K562 (cell line): ENCODE results near the gene LZTR1. TPM values are rescaled to one million over a fixed set of nuclear protein-coding genes. Genes with fewer than 3 reads are reported as not detected.

Experiments
- CHCHD3 ChIP-seq: fragments of 250-450 bp; sonication (Bioruptor Pico); IDR thresholded peaks from 2 replicates; pipeline ENCODE4 v2.1.2; 2022; ENCODE audit warnings: mild to moderate bottlenecking
- CXXC5 ChIP-seq: fragments of 250-450 bp; sonication (Bioruptor Pico); IDR thresholded peaks from 2 replicates; pipeline ENCODE4 v1.8.0; 2022; ENCODE audit warnings: inconsistent platforms, mild to moderate bottlenecking, moderate library complexity
- ELF2 ChIP-seq: fragments of 250-450 bp; sonication (Bioruptor Pico); IDR thresholded peaks from 2 replicates; pipeline ENCODE4 v1.5.0; 2021; ENCODE audit warnings: mild to moderate bottlenecking
- KDM2B ChIP-seq: fragments of 250-450 bp; sonication (Bioruptor Pico); IDR thresholded peaks from 2 replicates; pipeline ENCODE4 v1.8.0; 2021; ENCODE audit warnings: mild to moderate bottlenecking, moderate library complexity
- NEUROD1 ChIP-seq: fragments of 150-350 bp; IDR thresholded peaks from 2 replicates; pipeline ENCODE4 v1.6.1; 2014; ENCODE audit warnings: borderline replicate concordance, low read length, low read depth; ENCODE audit not compliant: partially characterized antibody
- RCOR1 ChIP-seq, 2 experiments: IDR thresholded peaks; 2 replicates each; pipeline ENCODE4 v1.6.1; 2012; ENCODE audit warnings: low read depth in 2 of 2, low read length in 2 of 2, borderline replicate concordance in 1 of 2, improper control_type of control experiment in 1 of 2
- SIN3B ChIP-seq: fragments of 450-650 bp; IDR thresholded peaks from 2 replicates; pipeline ENCODE4 v1.6.1; 2017; ENCODE audit warnings: low read depth, mild to moderate bottlenecking, moderate library complexity
- SMARCB1 ChIP-seq: IDR thresholded peaks from 2 replicates; pipeline ENCODE4 v1.6.1; 2011; ENCODE audit warnings: improper control_type of control experiment, low read depth; ENCODE audit not compliant: insufficient read length
- SNIP1 ChIP-seq: fragments of 450-650 bp; IDR thresholded peaks from 2 replicates; pipeline ENCODE4 v1.7.1; 2017; ENCODE audit warnings: low read depth, mild to moderate bottlenecking
- TGIF2 ChIP-seq: sonication (generic); formaldehyde crosslinking; IDR thresholded peaks from 2 replicates; pipeline ENCODE4 v1.8.1; 2022; ENCODE audit warnings: mild to moderate bottlenecking, missing genetic modification reagents, moderate library complexity
- ZC3H11A ChIP-seq: IDR thresholded peaks from 2 replicates; pipeline ENCODE4 v1.6.1; 2012; ENCODE audit warnings: low read depth, low read length, improper control_type of control experiment
- ZNF239 ChIP-seq: fragments of 250-450 bp; sonication (Bioruptor Pico); IDR thresholded peaks from 2 replicates; pipeline ENCODE4 v1.4.0; 2020; ENCODE audit warnings: mild to moderate bottlenecking
- ZNF586 ChIP-seq: fragments of 450-650 bp; formaldehyde crosslinking; conservative IDR thresholded peaks from 2 replicates; pipeline ENCODE4 v1.4.0; 2020; ENCODE audit warnings: mild to moderate bottlenecking, moderate library complexity
- ZNF77 ChIP-seq: fragments of 250-450 bp; sonication (Bioruptor Pico); IDR thresholded peaks from 2 replicates; pipeline ENCODE4 v1.5.0; 2020
- polyA plus RNA-seq, 8 experiments: library from polyadenylated mRNA; depleted of rRNA in 4 of 8; stranded (reverse) in 5 of 8; unstranded in 3 of 8; fragments of >200 nt; fragmentation: Nextera tagmentation in 2 of 8; fragmentation: Illumina TruSeq in 1 of 8; extraction: Ambion mirVana in 2 of 8; extraction: Trizol in 1 of 8; gene quantifications; 2 replicates each; pipeline versions ENCODE4 v1.2.1 to v1.2.3, GENCODE V29; 2011 to 2014; ENCODE audit warnings: inconsistent platforms in 1 of 8, missing spikeins in 1 of 8
- total RNA-seq, 7 experiments: library from RNA; depleted of rRNA in 6 of 7; stranded (reverse); fragments of >200 nt in 6 of 7; fragmentation: Illumina TruSeq in 2 of 7; extraction: Trizol in 2 of 7; gene quantifications; 2 replicates each; pipeline versions ENCODE4 v1.2.1 to v1.2.3, GENCODE V29; 2011 to 2021; ENCODE audit warnings: low replicate concordance in 1 of 7
- TF ChIP-seq, protein P1 (sequence below), 3 experiments: fragments of 200-800 bp in 1 of 3; sonication (Bioruptor generic) in 1 of 3; sonication (generic) in 1 of 3; formaldehyde crosslinking in 1 of 3; IDR thresholded peaks; 2 replicates each; pipeline versions ENCODE4 v1.6.1 to v1.8.0; 2016 to 2022; ENCODE audit warnings: mild to moderate bottlenecking in 2 of 3, missing compliant biosample characterization in 2 of 3, missing genetic modification characterization in 2 of 3, missing genetic modification reagents in 1 of 3
- TF ChIP-seq, protein P2 (sequence below): fragments of 250-450 bp; sonication (Bioruptor Pico); IDR thresholded peaks from 2 replicates; pipeline ENCODE4 v1.4.0; 2020
- TF ChIP-seq, protein P3 (sequence below): fragments of 450-650 bp; formaldehyde crosslinking; conservative IDR thresholded peaks from 2 replicates; pipeline ENCODE4 v1.4.0; 2022; ENCODE audit warnings: mild to moderate bottlenecking, missing genetic modification characterization

LZTR1 gene
- total and polyA plus RNA-seq, 9 of the 15 experiments (the other 6 are each of a cell fraction or from before 2014, with no cell fraction given) = 2.2 to 135 (median 63.0) TPM

DNA sequence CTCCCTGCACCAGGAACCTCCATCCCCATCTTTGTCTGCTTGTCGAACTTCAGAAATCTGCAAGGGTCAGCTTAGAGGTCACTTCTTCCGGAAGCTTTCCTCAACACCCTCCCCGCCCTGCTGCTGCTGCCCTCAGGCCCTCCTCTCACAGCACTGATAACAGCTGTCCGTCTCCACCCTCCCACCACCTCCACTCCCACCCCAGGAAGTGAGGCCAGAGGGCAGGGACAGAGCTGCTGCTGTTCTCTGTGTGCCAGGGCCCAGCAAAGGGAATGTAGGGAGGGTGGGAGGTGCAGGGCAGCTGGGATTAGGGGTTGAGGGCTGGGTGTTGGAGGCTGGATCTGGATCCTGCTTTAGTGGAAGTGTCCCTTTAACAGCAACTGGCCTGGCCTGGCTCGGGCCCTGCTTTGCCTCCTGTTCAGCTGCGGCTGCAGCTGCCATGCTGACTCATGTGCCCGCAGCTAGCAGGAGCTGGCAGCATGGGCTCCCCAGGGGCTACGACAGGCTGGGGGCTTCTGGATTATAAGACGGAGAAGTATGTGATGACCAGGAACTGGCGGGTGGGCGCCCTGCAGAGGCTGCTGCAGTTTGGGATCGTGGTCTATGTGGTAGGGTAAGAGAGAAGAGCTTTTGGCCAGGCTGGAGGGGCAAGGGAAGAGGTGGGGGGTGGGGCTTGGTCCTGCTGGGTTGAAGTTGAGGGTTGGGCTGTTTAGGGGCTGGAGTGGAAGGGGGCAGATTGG lies 32.8 kb downstream of the LZTR1 start, which contains the start of gene P2RX6 (continued):
- TF ChIP-seq, protein P1, sequence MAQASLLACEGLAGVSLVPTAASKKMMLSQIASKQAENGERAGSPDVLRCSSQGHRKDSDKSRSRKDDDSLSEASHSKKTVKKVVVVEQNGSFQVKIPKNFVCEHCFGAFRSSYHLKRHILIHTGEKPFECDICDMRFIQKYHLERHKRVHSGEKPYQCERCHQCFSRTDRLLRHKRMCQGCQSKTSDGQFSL (CRISPR knock-in tag; IDR thresholded peaks at IDR 0.05) = no peak
- TF ChIP-seq, protein P1 (tag; IDR thresholded peaks at IDR 0.05) = no peak
- TF ChIP-seq CXXC5 (CRISPR knock-in tag) (peak; percentile 20), ZNF586 (no peak), SNIP1 (no peak), ZC3H11A (no peak), ELF2 (peak; percentile 95), ZNF239 (CRISPR knock-in tag) (peak; percentile 76), SIN3B (no peak), KDM2B (CRISPR knock-in tag) (no peak; the same call in 1 of the 2 replicates), RCOR1 (IDR thresholded peaks at IDR 0.05; ENCODE audit: borderline replicate concordance in 1 of 2, low read depth in 2 of 2, low read length in 2 of 2) (peak; percentile 87 to 100; a peak in 3 of 4 replicates), CHCHD3 (peak; percentile 95), SMARCB1 (peak; percentile 26), NEUROD1 (peak; percentile 92), TGIF2 (CRISPR knock-in tag) (no peak), ZNF77 (CRISPR knock-in tag) (no peak)
- TF ChIP-seq, protein P2, sequence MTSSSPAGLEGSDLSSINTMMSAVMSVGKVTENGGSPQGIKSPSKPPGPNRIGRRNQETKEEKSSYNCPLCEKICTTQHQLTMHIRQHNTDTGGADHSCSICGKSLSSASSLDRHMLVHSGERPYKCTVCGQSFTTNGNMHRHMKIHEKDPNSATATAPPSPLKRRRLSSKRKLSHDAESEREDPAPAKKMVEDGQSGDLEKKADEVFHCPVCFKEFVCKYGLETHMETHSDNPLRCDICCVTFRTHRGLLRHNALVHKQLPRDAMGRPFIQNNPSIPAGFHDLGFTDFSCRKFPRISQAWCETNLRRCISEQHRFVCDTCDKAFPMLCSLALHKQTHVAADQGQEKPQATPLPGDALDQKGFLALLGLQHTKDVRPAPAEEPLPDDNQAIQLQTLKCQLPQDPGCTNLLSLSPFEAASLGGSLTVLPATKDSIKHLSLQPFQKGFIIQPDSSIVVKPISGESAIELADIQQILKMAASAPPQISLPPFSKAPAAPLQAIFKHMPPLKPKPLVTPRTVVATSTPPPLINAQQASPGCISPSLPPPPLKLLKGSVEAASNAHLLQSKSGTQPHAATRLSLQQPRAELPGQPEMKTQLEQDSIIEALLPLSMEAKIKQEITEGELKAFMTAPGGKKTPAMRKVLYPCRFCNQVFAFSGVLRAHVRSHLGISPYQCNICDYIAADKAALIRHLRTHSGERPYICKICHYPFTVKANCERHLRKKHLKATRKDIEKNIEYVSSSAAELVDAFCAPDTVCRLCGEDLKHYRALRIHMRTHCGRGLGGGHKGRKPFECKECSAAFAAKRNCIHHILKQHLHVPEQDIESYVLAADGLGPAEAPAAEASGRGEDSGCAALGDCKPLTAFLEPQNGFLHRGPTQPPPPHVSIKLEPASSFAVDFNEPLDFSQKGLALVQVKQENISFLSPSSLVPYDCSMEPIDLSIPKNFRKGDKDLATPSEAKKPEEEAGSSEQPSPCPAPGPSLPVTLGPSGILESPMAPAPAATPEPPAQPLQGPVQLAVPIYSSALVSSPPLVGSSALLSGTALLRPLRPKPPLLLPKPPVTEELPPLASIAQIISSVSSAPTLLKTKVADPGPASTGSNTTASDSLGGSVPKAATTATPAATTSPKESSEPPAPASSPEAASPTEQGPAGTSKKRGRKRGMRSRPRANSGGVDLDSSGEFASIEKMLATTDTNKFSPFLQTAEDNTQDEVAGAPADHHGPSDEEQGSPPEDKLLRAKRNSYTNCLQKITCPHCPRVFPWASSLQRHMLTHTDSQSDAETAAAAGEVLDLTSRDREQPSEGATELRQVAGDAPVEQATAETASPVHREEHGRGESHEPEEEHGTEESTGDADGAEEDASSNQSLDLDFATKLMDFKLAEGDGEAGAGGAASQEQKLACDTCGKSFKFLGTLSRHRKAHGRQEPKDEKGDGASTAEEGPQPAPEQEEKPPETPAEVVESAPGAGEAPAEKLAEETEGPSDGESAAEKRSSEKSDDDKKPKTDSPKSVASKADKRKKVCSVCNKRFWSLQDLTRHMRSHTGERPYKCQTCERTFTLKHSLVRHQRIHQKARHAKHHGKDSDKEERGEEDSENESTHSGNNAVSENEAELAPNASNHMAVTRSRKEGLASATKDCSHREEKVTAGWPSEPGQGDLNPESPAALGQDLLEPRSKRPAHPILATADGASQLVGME (CRISPR knock-in tag) = peak; percentile 97
- TF ChIP-seq, protein P3, sequence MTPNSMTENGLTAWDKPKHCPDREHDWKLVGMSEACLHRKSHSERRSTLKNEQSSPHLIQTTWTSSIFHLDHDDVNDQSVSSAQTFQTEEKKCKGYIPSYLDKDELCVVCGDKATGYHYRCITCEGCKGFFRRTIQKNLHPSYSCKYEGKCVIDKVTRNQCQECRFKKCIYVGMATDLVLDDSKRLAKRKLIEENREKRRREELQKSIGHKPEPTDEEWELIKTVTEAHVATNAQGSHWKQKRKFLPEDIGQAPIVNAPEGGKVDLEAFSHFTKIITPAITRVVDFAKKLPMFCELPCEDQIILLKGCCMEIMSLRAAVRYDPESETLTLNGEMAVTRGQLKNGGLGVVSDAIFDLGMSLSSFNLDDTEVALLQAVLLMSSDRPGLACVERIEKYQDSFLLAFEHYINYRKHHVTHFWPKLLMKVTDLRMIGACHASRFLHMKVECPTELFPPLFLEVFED (CRISPR knock-in tag) = peak; percentile 93; the same call in 1 of the 2 replicates
